Loucy (cell line): ENCODE data around the gene RANBP3L.
"Not testable (repeated sequence)": the region's sequence is repeated elsewhere in the genome, so short reads cannot be mapped to it uniquely, and the experiment has no call there.

Experiments
- H2AFZ ChIP-seq: fragments of 200-600 bp; sonication (generic); 2 replicates; pipeline ENCODE4 v1.6.0; 2016; ENCODE audit warnings: antibody characterized with exemption, mild to moderate bottlenecking, low read length, moderate library complexity
- H3F3A ChIP-seq: fragments of 200-600 bp; 2 replicates; pipeline ENCODE4 v1.6.0; 2016; ENCODE audit warnings: antibody characterized with exemption, low read depth, mild to moderate bottlenecking
- H3K27me3 ChIP-seq: fragments of 200-600 bp; sonication (generic); 2 replicates; pipeline ENCODE4 v1.6.1; 2014; ENCODE audit warnings: low read length, mild to moderate bottlenecking; ENCODE audit not compliant: insufficient read depth, poor library complexity, severe bottlenecking
- H3K36me3 ChIP-seq: fragments of 200-600 bp; sonication (generic); 2 replicates; pipeline ENCODE4 v1.6.1; 2016; ENCODE audit warnings: low read length; ENCODE audit not compliant: insufficient read depth
- H3K4me1 ChIP-seq: fragments of 200-600 bp; sonication (generic); 2 replicates; pipeline ENCODE4 v1.5.1; 2014; ENCODE audit warnings: low read length, mild to moderate bottlenecking; ENCODE audit not compliant: insufficient read depth, poor library complexity, severe bottlenecking
- H3K4me2 ChIP-seq: fragments of 200-600 bp; sonication (generic); 2 replicates; pipeline ENCODE4 v1.6.0; 2014; ENCODE audit warnings: antibody characterized with exemption, low read length, low read depth, mild to moderate bottlenecking; ENCODE audit not compliant: poor library complexity, severe bottlenecking
- H3K4me3 ChIP-seq: fragments of 200-600 bp; sonication (generic); 2 replicates; pipeline ENCODE4 v1.5.1; 2014; ENCODE audit warnings: low read length, mild to moderate bottlenecking, mixed read lengths; ENCODE audit not compliant: poor library complexity, severe bottlenecking
- H3K79me2 ChIP-seq: fragments of 200-600 bp; sonication (generic); 2 replicates; pipeline ENCODE4 v1.6.1; 2014; ENCODE audit warnings: low read length; ENCODE audit not compliant: insufficient read depth
- H3K9ac ChIP-seq: fragments of 200-600 bp; sonication (generic); 2 replicates; pipeline ENCODE4 v1.6.0; 2014; ENCODE audit warnings: mild to moderate bottlenecking, low read depth, low read length, moderate library complexity; ENCODE audit not compliant: poor library complexity, severe bottlenecking
- H3K9me2 ChIP-seq: fragments of 200-600 bp; sonication (generic); replicated peaks from 2 replicates; pipeline ENCODE4 v1.6.1; 2016; ENCODE audit warnings: low read depth, low read length, mixed read lengths
- H3K9me3 ChIP-seq: fragments of 200-600 bp; sonication (generic); 2 replicates; pipeline ENCODE4 v1.6.1; 2014; ENCODE audit warnings: mild to moderate bottlenecking, antibody characterized with exemption, low read length, low read depth; ENCODE audit not compliant: insufficient read depth
- H4K20me1 ChIP-seq: fragments of 200-600 bp; sonication (generic); 2 replicates; pipeline ENCODE4 v1.6.0; 2014; ENCODE audit warnings: antibody characterized with exemption, low read length, mild to moderate bottlenecking; ENCODE audit not compliant: insufficient read depth, poor library complexity, severe bottlenecking
- EZH2phosphoT487 ChIP-seq: fragments of 200-600 bp; IDR thresholded peaks from 2 replicates; pipeline ENCODE4 v1.6.1; 2018; ENCODE audit warnings: antibody characterized with exemption, mild to moderate bottlenecking, moderate library complexity, borderline replicate concordance
- TF ChIP-seq, protein P1 (sequence below): fragments of 200-600 bp; sonication (generic); conservative IDR thresholded peaks from 2 replicates; pipeline ENCODE4 v1.5.1; 2014; ENCODE audit warnings: mild to moderate bottlenecking, antibody characterized with exemption, low read length

RANBP3L gene

DNA sequence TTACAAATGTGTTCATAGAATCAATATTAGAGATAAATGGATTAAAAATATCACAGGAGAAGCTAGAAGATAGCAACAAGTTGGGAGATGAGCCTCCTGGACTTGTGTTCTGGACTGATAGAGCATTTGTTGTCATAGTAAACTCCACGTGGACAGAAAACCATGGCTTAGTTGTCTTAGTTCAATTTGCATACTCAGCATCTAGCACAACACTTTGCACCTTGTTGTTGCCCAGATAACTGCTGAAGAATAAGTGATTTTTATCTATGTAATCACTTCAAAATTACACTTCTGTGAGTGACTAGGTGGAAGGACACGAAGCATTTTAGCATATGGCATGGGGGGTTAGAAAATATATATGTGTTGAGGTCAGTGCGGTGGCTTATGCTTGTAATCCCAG is 4.0 kb downstream of the RANBP3L start:
- TF ChIP-seq EZH2phosphoT487 = no peak
- TF ChIP-seq, protein P1, sequence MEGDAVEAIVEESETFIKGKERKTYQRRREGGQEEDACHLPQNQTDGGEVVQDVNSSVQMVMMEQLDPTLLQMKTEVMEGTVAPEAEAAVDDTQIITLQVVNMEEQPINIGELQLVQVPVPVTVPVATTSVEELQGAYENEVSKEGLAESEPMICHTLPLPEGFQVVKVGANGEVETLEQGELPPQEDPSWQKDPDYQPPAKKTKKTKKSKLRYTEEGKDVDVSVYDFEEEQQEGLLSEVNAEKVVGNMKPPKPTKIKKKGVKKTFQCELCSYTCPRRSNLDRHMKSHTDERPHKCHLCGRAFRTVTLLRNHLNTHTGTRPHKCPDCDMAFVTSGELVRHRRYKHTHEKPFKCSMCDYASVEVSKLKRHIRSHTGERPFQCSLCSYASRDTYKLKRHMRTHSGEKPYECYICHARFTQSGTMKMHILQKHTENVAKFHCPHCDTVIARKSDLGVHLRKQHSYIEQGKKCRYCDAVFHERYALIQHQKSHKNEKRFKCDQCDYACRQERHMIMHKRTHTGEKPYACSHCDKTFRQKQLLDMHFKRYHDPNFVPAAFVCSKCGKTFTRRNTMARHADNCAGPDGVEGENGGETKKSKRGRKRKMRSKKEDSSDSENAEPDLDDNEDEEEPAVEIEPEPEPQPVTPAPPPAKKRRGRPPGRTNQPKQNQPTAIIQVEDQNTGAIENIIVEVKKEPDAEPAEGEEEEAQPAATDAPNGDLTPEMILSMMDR = no peak
- no peak overlapping the region for H3K4me3 ChIP-seq
- no peaks in the 10 kb centered on the region for H3K36me3 ChIP-seq
- peaks cover 11% of the 10 kb centered on the region for H3K4me1 ChIP-seq
- H3K9me3 ChIP-seq = no peaks in the 10 kb centered on the region
- no peaks in the 10 kb centered on the region for H3K79me2 ChIP-seq
- no peaks in the 10 kb centered on the region for H3K27me3 ChIP-seq
- H2AFZ ChIP-seq = no peak overlapping the region
- H3F3A ChIP-seq = no peaks in the 10 kb centered on the region
- no peak overlapping the region for H3K4me2 ChIP-seq
- no peaks in the 10 kb centered on the region for H4K20me1 ChIP-seq
- no peaks in the 10 kb centered on the region for H3K9me2 ChIP-seq
- no peak overlapping the region for H3K9ac ChIP-seq

DNA sequence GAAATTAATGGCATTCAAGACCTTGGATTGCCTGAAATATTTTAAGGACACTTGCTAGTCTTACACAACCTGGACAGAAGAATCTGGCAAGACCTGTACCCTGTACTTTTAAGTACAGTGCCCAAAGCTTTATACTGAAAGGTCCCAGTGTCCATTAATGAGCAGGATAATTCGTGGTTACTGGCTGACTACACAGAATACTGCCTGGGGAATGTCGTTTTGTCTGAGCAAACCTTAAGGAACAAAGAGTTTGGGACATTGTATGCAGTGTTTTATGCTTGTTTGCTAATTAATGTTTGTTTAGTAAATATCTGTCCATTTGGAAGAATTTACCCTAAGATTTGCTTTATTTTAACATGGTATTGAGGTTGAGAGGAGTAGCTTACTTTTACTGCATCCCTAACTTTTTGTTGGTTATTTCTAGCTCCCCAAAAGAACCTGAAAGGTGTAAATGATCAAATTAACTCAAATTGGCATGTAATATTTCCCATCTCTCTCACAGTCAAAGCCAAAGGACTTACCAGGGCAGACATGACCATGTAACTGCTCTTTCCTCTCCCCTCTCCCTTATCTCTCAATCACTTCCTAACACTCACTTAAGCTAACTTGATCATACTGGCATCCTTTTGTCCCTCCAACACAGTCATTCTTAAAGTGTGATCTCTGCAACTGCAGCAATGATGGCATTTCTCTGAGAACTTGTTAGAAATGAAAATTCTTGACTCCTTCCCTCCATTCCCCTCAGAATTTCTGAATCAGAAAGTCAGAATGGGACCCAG is 15.7 kb downstream of the RANBP3L start:
- H3K9me2 ChIP-seq = no peaks in the 10 kb centered on the region
- no peak for TF ChIP-seq EZH2phosphoT487
- TF ChIP-seq, protein P1 = no peak
- H4K20me1 ChIP-seq = no peaks in the 10 kb centered on the region
- no peaks in the 10 kb centered on the region for H3K4me1 ChIP-seq
- H3F3A ChIP-seq = no peaks in the 10 kb centered on the region
- H3K9me3 ChIP-seq = no peaks in the 10 kb centered on the region
- H3K9ac ChIP-seq = no peak overlapping the region
- H2AFZ ChIP-seq = no peak overlapping the region
- H3K4me3 ChIP-seq = no peak overlapping the region
- H3K4me2 ChIP-seq = no peak overlapping the region
- no peaks in the 10 kb centered on the region for H3K27me3 ChIP-seq
- H3K79me2 ChIP-seq = no peaks in the 10 kb centered on the region
- no peaks in the 10 kb centered on the region for H3K36me3 ChIP-seq

DNA sequence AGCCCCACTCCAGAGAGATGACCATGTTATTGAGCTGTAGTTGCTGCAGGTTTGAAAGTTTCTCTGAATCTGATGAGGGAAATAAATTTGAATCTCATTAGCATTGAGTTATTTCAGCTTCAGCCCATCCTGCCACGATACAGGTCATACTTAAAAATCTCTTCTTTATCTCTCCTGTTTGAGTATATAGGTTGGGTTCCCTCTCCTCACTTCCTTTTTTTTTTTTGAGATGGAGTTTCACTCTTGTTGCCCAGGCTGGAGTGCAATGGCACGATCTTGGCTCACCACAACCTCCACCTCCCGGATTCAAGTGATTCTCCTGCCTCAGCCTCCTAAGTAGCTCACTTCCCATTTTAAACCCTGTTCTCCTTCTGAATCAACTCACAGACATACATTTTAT is 17.9 kb downstream of the RANBP3L start:
- H3K36me3 ChIP-seq, H3K79me2 ChIP-seq, H4K20me1 ChIP-seq, H3K27me3 ChIP-seq, H3K9me3 ChIP-seq, H3K9ac ChIP-seq, H3F3A ChIP-seq, H3K9me2 ChIP-seq, H3K4me3 ChIP-seq, H3K4me1 ChIP-seq, H3K4me2 ChIP-seq, H2AFZ ChIP-seq: not testable (repeated sequence)

DNA sequence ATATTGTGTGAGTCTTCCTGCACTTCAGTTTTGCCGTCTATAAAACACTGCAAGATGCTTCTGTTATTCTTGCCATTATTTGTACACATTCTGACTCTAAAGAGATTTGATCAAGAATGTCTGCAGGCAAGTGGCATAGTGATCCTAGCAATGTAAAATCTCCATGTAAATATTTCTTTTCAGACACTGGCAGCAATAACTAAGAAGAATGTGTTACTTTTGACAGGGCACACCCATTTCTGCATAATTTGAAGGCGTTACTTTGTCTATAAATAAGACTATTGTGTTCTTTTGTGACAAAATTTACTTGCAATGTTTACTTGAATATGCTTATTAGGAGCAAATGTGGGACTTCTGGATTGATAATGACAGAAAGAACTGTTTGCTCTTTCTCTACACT is 20.1 kb downstream of the RANBP3L start:
- Histone ChIP-seq H4K20me1 (no peaks in the 10 kb centered on the region), H3K4me1 (no peaks in the 10 kb centered on the region), H3K9me2 (no peaks in the 10 kb centered on the region), H3K27me3 (no peaks in the 10 kb centered on the region), H3K9me3 (no peaks in the 10 kb centered on the region), H3K79me2 (no peaks in the 10 kb centered on the region), H3K4me3 (no peak overlapping the region), H3K9ac (no peak overlapping the region), H2AFZ (no peak overlapping the region), H3F3A (no peaks in the 10 kb centered on the region), H3K36me3 (no peaks in the 10 kb centered on the region), H3K4me2 (no peak overlapping the region)
- TF ChIP-seq, protein P1 = no peak
- TF ChIP-seq EZH2phosphoT487 = no peak
